Measurements from ENCODE around the gene C1orf122.

GRCh38 chr1:37767488-37767887 lies 40.1 kb upstream of the C1orf122 start:
- TF ChIP-seq EP300 (IDR thresholded peaks at IDR 0.05; ENCODE audit: borderline replicate concordance in 1 of 2, low read depth in 1 of 2, low read length in 1 of 2) (no peak), CTCF (IDR thresholded peaks at IDR 0.05) (no peak), EZH2phosphoT487 (IDR thresholded peaks at IDR 0.05; ENCODE audit: borderline replicate concordance, low read depth) (no peak)
- TF ChIP-seq, protein P1, sequence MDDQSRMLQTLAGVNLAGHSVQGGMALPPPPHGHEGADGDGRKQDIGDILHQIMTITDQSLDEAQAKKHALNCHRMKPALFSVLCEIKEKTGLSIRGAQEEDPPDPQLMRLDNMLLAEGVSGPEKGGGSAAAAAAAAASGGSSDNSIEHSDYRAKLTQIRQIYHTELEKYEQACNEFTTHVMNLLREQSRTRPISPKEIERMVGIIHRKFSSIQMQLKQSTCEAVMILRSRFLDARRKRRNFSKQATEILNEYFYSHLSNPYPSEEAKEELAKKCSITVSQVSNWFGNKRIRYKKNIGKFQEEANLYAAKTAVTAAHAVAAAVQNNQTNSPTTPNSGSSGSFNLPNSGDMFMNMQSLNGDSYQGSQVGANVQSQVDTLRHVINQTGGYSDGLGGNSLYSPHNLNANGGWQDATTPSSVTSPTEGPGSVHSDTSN (IDR thresholded peaks at IDR 0.05) = no peak
